HepG2 (cell line): ENCODE results near the gene GRID1. TPM values are rescaled to one million over a fixed set of nuclear protein-coding genes. Genes with fewer than 3 reads are reported as not detected.
"Not testable (repeated sequence)": the region's sequence is repeated elsewhere in the genome, so short reads cannot be mapped to it uniquely, and the experiment has no call there.

Experiments
- ATAC-seq: fragments of 200-7000 bp; cut with Tn5 transposase; 3 replicates; pipeline ENCODE4 v1.9.1; 2020; ENCODE audit warnings: mild to moderate bottlenecking, moderate library complexity
- BruUV-seq: library from RNA; stranded (reverse); fragments of 400-500 nt; replicated peaks from 2 replicates; lab custom pipeline; 2021; lab: Mats Ljungman, UMichigan
- CTCF ChIA-PET: fragments of 300-600 bp; formaldehyde crosslinking; extraction: SDS; loops from one replicate; lab custom pipeline; 2021; ENCODE audit warnings: low total read pairs, inconsistent platforms, low intra/inter-chr PET ratio; lab: Yijun Ruan, JAX
- POLR2A ChIA-PET: fragments of 350-600 bp; sonication (Branson Sonifier 250); formaldehyde crosslinking; loops from one replicate; lab custom pipeline; 2020; ENCODE audit warnings: antibody characterized with exemption, inconsistent platforms; lab: Yijun Ruan, JAX
- DNase-seq: peaks from one replicate; pipeline ENCODE4 v3.0.0-alpha.2; 2015; ENCODE audit warnings: low spot score
- FAIRE-seq: peaks from 3 replicates; lab custom pipeline; 2011; peaks lifted over from hg19 to GRCh38; lab: Jason Lieb, UNC
- H2AFZ ChIP-seq: one replicate; pipeline ENCODE4 v1.6.1; 2011; ENCODE audit warnings: low read length, inconsistent platforms
- H3K27ac ChIP-seq: fragments of 300-600 bp; 3 replicates; pipeline ENCODE4 v1.8.0; 2011; ENCODE audit warnings: mixed run types, mild to moderate bottlenecking, mixed read lengths, low read length, inconsistent platforms; ENCODE audit not compliant: insufficient read depth; ENCODE audit errors: extremely low read length
- H3K27me3 ChIP-seq, 2 experiments: fragments of 200-600 bp in 1 of 2; 2 replicates in 1 of 2; 3 replicates in 1 of 2; pipeline versions ENCODE4 v1.6.0 to v1.8.0; 2011; ENCODE audit warnings: low read length in 2 of 2, mild to moderate bottlenecking in 2 of 2, moderate library complexity in 2 of 2, inconsistent platforms in 1 of 2; ENCODE audit not compliant: insufficient read depth in 2 of 2, control insufficient read depth in 1 of 2
- H3K36me3 ChIP-seq, 2 experiments: fragments of 200-600 bp in 1 of 2; replicated peaks in 1 of 2; 2 replicates in 1 of 2; 3 replicates in 1 of 2; pipeline versions ENCODE4 v1.5.1 to v1.8.0; 2011; ENCODE audit warnings: low read length in 2 of 2, inconsistent platforms in 1 of 2; ENCODE audit not compliant: insufficient read depth in 2 of 2, control insufficient read depth in 1 of 2
- H3K4me1 ChIP-seq: 2 replicates; pipeline ENCODE4 v1.5.1; 2012; ENCODE audit warnings: low read length, inconsistent platforms; ENCODE audit not compliant: insufficient read depth
- H3K4me2 ChIP-seq: 2 replicates; pipeline ENCODE4 v1.6.0; 2011; ENCODE audit warnings: low read depth, low read length, inconsistent platforms
- H3K4me3 ChIP-seq, 3 experiments: fragments of 200-600 bp in 1 of 3; sonication (generic), shearing (Covaris generic) in 1 of 3; replicated peaks in 1 of 3; 2 replicates each; pipeline ENCODE4 v1.5.1; 2011 to 2016; ENCODE audit warnings: low read length in 3 of 3, inconsistent platforms in 2 of 3, low read depth in 2 of 3, mild to moderate bottlenecking in 2 of 3, control low read depth in 1 of 3, mixed read lengths in 1 of 3; ENCODE audit not compliant: insufficient read depth in 1 of 3
- H3K79me2 ChIP-seq: one replicate; pipeline ENCODE4 v1.6.1; 2011; ENCODE audit warnings: low read length, inconsistent platforms; ENCODE audit not compliant: insufficient read depth
- H3K9ac ChIP-seq: 2 replicates; pipeline ENCODE4 v1.6.0; 2011; ENCODE audit warnings: mild to moderate bottlenecking, low read depth, low read length, inconsistent platforms; ENCODE audit not compliant: insufficient read depth
- H3K9me3 ChIP-seq: 2 replicates; pipeline ENCODE4 v1.5.1; 2012; ENCODE audit warnings: mild to moderate bottlenecking, low read length
- H4K20me1 ChIP-seq: 2 replicates; pipeline ENCODE4 v1.6.0; 2011; ENCODE audit warnings: inconsistent platforms, mild to moderate bottlenecking, low read length, moderate library complexity; ENCODE audit not compliant: insufficient read depth
- ATF7 ChIP-seq, 2 experiments: fragments of 450-650 bp in 1 of 2; sonication (generic) in 1 of 2; formaldehyde crosslinking in 1 of 2; IDR thresholded peaks; 2 replicates each; pipeline versions ENCODE4 v1.4.0 to v1.6.1; 2016 to 2020; ENCODE audit warnings: antibody characterized with exemption in 1 of 2, mild to moderate bottlenecking in 1 of 2, missing genetic modification reagents in 1 of 2
- BCL6 ChIP-seq: IDR thresholded peaks from 2 replicates; pipeline ENCODE4 v1.6.1; 2016; ENCODE audit warnings: missing genetic modification reagents, missing compliant biosample characterization
- CREBL2 ChIP-seq: sonication (generic); formaldehyde crosslinking; IDR thresholded peaks from 2 replicates; pipeline ENCODE4 v1.8.1; 2023; ENCODE audit warnings: missing genetic modification reagents, mild to moderate bottlenecking, borderline replicate concordance
- FLYWCH1 ChIP-seq: sonication (generic); formaldehyde crosslinking; IDR thresholded peaks from 2 replicates; pipeline ENCODE4 v1.8.1; 2023; ENCODE audit warnings: mild to moderate bottlenecking, missing genetic modification reagents
- HNF4G ChIP-seq, 2 experiments: sonication (generic) in 1 of 2; formaldehyde crosslinking in 1 of 2; IDR thresholded peaks; 2 replicates each; pipeline versions ENCODE4 v1.4.0 to v1.6.1; 2011 to 2020; ENCODE audit warnings: borderline replicate concordance in 2 of 2, low read depth in 2 of 2, mild to moderate bottlenecking in 2 of 2, low read length in 1 of 2, missing genetic modification reagents in 1 of 2, moderate library complexity in 1 of 2
- KDM2A ChIP-seq: sonication (generic); formaldehyde crosslinking; IDR thresholded peaks from 2 replicates; pipeline ENCODE4 v1.4.0; 2020; ENCODE audit warnings: low read depth, missing genetic modification reagents, borderline replicate concordance
- KDM5B ChIP-seq: sonication (generic); formaldehyde crosslinking; IDR thresholded peaks from 2 replicates; pipeline ENCODE4 v1.4.0; 2020; ENCODE audit warnings: missing genetic modification reagents, mild to moderate bottlenecking, borderline replicate concordance
- NCOA1 ChIP-seq: sonication (generic); formaldehyde crosslinking; IDR thresholded peaks from 2 replicates; pipeline ENCODE4 v1.9.0; 2021; ENCODE audit warnings: missing genetic modification reagents
- SIX1 ChIP-seq: sonication (generic); formaldehyde crosslinking; IDR thresholded peaks from 2 replicates; pipeline ENCODE4 v1.4.0; 2020; ENCODE audit warnings: missing genetic modification reagents, borderline replicate concordance
- TBP ChIP-seq: sonication (generic); formaldehyde crosslinking; IDR thresholded peaks from 2 replicates; pipeline ENCODE4 v1.5.0; 2020; ENCODE audit warnings: missing genetic modification reagents
- ZNF317 ChIP-seq: sonication (generic); formaldehyde crosslinking; IDR thresholded peaks from 2 replicates; pipeline ENCODE4 v1.5.0; 2020; ENCODE audit warnings: mild to moderate bottlenecking, missing genetic modification reagents
- ZNF326 ChIP-seq: sonication (generic); formaldehyde crosslinking; IDR thresholded peaks from 2 replicates; pipeline ENCODE4 v1.4.0; 2020; ENCODE audit warnings: missing genetic modification reagents, borderline replicate concordance
- ZNF670 ChIP-seq: sonication (generic); formaldehyde crosslinking; IDR thresholded peaks from 2 replicates; pipeline ENCODE4 v1.8.0; 2022; ENCODE audit warnings: mild to moderate bottlenecking, missing genetic modification reagents, borderline replicate concordance
- WGBS: methylation state at CpG from one replicate; pipeline ENCODE4 v1.1.6; 2017; ENCODE audit warnings: low lambda C conversion rate; 5-methylcytosine and 5-hydroxymethylcytosine counted together
- in situ Hi-C: cut with HindIII; loops from 2 replicates; pipeline ENCODE4 v1.10.0; 2017; ENCODE audit warnings: low pct_unique_long_range_greater_than_20kb; ENCODE audit not compliant: extremely low pct_ligation_motif_present
- intact Hi-C: fragments of 100-400 bp; cut with micrococcal nuclease; formaldehyde crosslinking; loops from one replicate; pipeline ENCODE4 v1.10.0; 2022; ENCODE audit not compliant: unreplicated experiment
- polyA plus RNA-seq, 8 experiments: library from polyadenylated mRNA; depleted of rRNA in 3 of 8; stranded (reverse) in 7 of 8; unstranded in 1 of 8; fragments of >200 nt; fragmentation: Illumina TruSeq in 4 of 8; extraction: Trizol in 4 of 8; gene quantifications; 2 replicates each; pipeline versions ENCODE4 v1.2.1 to v1.2.3, GENCODE V29; 2011 to 2016; ENCODE audit warnings: low read depth in 4 of 8, missing spikeins in 1 of 8, mixed read lengths in 1 of 8; ENCODE audit not compliant: insufficient read depth in 1 of 8
- total RNA-seq, 5 experiments: library from RNA; depleted of rRNA; stranded (reverse); fragments of >200 nt; fragmentation: Illumina TruSeq; extraction: Trizol; gene quantifications; 2 replicates each; pipeline ENCODE4 v1.2.3, GENCODE V29; 2016; ENCODE audit warnings: low read depth in 1 of 5

GRID1 gene
- total and polyA plus RNA-seq, 2 of the 13 experiments (the other 11 are each of a cell fraction or from before 2014, with no cell fraction given), result 0.05 TPM; not detected in 1

- ATAC-seq, result no peak
- Histone ChIP-seq H3K9me3 (no peaks in the 10 kb centered on the region), H3K27ac (no peak overlapping the region), H4K20me1 (no peaks in the 10 kb centered on the region), H3K27me3 (no peaks in the 10 kb centered on the region), H3K9ac (no peak overlapping the region), H3K4me1 (no peaks in the 10 kb centered on the region), H3K4me3 (no peak overlapping the region), H3K4me2 (no peak overlapping the region), H2AFZ (no peak overlapping the region), H3K79me2 (no peaks in the 10 kb centered on the region), H3K36me3 (no peaks in the 10 kb centered on the region)
- TF ChIP-seq FLYWCH1 (CRISPR knock-in tag) (no peak), TBP (CRISPR knock-in tag) (no peak), CREBL2 (CRISPR knock-in tag) (no peak), KDM5B (no peak), ZNF317 (no peak), KDM2A (CRISPR knock-in tag) (no peak), NCOA1 (CRISPR knock-in tag) (no peak), HNF4G (IDR thresholded peaks at IDR 0.05; ENCODE audit: borderline replicate concordance, low read depth, low read length) (no peak), HNF4G (CRISPR knock-in tag; IDR thresholded peaks at IDR 0.05; ENCODE audit: borderline replicate concordance, low read depth) (no peak), ZNF326 (CRISPR knock-in tag) (no peak), BCL6 (CRISPR knock-in tag) (no peak), ZNF670 (CRISPR knock-in tag) (no peak), SIX1 (CRISPR knock-in tag) (no peak), ATF7 (IDR thresholded peaks at IDR 0.05) (no peak), ATF7 (CRISPR knock-in tag; IDR thresholded peaks at IDR 0.05) (no peak)
- in situ Hi-C loops (no loop called here), intact Hi-C loops (no loop called here)
- POLR2A ChIA-PET, result no interaction called here
- no peak for DNase-seq
- 0% methylated on average over 3 of the region's 3 CpGs for WGBS
- no TSS peak for BruUV-seq
- CTCF ChIA-PET, result no interaction called here
- no peak for FAIRE-seq
Measured at GRCh38 chr10:85934586-85934985, 432.0 kb downstream of the GRID1 start.

GRCh38 chr10:85929993-85930392 is 436.6 kb downstream of the GRID1 start:
- BruUV-seq, H2AFZ ChIP-seq, H3K27me3 ChIP-seq, H3K4me3 ChIP-seq, intact Hi-C loops, in situ Hi-C loops, H3K36me3 ChIP-seq, H3K9ac ChIP-seq, H3K4me1 ChIP-seq, H3K27ac ChIP-seq, DNase-seq, POLR2A ChIA-PET, ATAC-seq, H4K20me1 ChIP-seq, FAIRE-seq, H3K79me2 ChIP-seq, H3K4me2 ChIP-seq, CTCF ChIA-PET, H3K9me3 ChIP-seq: not testable (repeated sequence)
- 9% methylated on average over 7 of the region's 7 CpGs for WGBS
